OCI-LY3 (cell line): ENCODE data around the gene SSTR4.

Experiments used
- EZH2phosphoT487 ChIP-seq: fragments of 200-600 bp; shearing (Covaris generic); IDR thresholded peaks from 2 replicates; pipeline ENCODE4 v1.6.1; 2018; ENCODE audit warnings: antibody characterized with exemption, mixed run types, low read depth
- TF ChIP-seq, protein P1 (sequence below): fragments of 200-600, 300-600 bp; sonication (generic); IDR thresholded peaks from 2 replicates; pipeline ENCODE4 v1.5.1; 2014; ENCODE audit warnings: antibody characterized with exemption, low read length, low read depth

DNA sequence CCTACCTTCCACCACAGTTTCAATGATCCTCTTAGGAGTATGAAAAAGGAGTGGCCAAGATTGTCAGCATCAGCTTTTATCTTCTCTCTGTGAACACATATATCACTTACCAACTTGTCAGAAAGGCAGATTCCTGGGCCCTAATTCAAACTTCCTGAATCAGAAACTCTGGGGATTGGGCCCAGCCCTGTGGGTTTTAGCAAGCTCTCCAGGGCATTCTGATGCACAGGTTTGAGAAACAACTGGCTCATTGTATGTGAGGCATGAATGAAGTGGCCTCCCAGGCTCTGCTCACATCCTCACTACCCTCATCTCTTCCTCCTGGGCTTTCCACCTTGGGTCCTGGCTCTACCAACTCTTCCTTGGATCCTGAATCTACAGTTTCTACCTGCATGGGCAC is 27.5 kb downstream of the SSTR4 start:
- TF ChIP-seq, protein P1, sequence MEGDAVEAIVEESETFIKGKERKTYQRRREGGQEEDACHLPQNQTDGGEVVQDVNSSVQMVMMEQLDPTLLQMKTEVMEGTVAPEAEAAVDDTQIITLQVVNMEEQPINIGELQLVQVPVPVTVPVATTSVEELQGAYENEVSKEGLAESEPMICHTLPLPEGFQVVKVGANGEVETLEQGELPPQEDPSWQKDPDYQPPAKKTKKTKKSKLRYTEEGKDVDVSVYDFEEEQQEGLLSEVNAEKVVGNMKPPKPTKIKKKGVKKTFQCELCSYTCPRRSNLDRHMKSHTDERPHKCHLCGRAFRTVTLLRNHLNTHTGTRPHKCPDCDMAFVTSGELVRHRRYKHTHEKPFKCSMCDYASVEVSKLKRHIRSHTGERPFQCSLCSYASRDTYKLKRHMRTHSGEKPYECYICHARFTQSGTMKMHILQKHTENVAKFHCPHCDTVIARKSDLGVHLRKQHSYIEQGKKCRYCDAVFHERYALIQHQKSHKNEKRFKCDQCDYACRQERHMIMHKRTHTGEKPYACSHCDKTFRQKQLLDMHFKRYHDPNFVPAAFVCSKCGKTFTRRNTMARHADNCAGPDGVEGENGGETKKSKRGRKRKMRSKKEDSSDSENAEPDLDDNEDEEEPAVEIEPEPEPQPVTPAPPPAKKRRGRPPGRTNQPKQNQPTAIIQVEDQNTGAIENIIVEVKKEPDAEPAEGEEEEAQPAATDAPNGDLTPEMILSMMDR: no peak
- no peak for TF ChIP-seq EZH2phosphoT487
